Ascending aorta (tissue), 2 donors: ENCODE data around the gene PLCB2. TPM values are rescaled to one million over a fixed set of nuclear protein-coding genes. Genes with fewer than 3 reads are reported as not detected.

Source experiments
- DNase-seq, 2 donors: peaks; one replicate each; pipeline ENCODE4 v3.0.0-alpha.2; 2019; ENCODE audit warnings: low spot score in 2 of 2
- H3K27ac ChIP-seq, 2 donors: fragments of 200-600 bp; sonication (generic); one replicate each; pipeline ENCODE4 v1.5.1; 2016 to 2017; ENCODE audit warnings: mild to moderate bottlenecking in 1 of 2
- H3K27me3 ChIP-seq: fragments of 200-600 bp; sonication (generic); one replicate; pipeline ENCODE4 v1.5.1; 2017
- H3K36me3 ChIP-seq, 2 donors: fragments of 200-600 bp; sonication (generic); one replicate each; pipeline ENCODE4 v1.5.1; 2016
- H3K4me1 ChIP-seq, 2 donors: fragments of 200-600 bp; sonication (generic); one replicate each; pipeline ENCODE4 v1.5.1; 2016 to 2017; ENCODE audit warnings: mild to moderate bottlenecking in 1 of 2
- H3K4me3 ChIP-seq, 2 donors: fragments of 200-600 bp; sonication (generic); one replicate each; pipeline ENCODE4 v1.5.1; 2016 to 2017; ENCODE audit warnings: mild to moderate bottlenecking in 1 of 2
- H3K9me3 ChIP-seq, 2 donors: fragments of 200-600 bp; sonication (generic); one replicate each; pipeline ENCODE4 v1.5.1; 2016
- intact Hi-C: fragments of 100-400 bp; cut with DNase I; formaldehyde crosslinking; loops from one replicate; pipeline ENCODE4 v1.15.1; 2023
- total RNA-seq: library from RNA; depleted of rRNA; stranded (reverse); fragments of >200 nt; gene quantifications from one replicate; pipeline ENCODE4 v1.1.0, GENCODE V29; 2016
- TF ChIP-seq, protein P1 (sequence below), 3 experiments: fragments of 200-600 bp in 2 of 3; fragments of 450-650 bp in 1 of 3; sonication (generic) in 2 of 3; IDR thresholded peaks; one replicate each; pipeline ENCODE4 v1.5.1; 2016 to 2019; ENCODE audit warnings: antibody characterized with exemption in 3 of 3, mild to moderate bottlenecking in 1 of 3, moderate library complexity in 1 of 3

PLCB2 gene
- total RNA-seq, 1 donor from 2014 or later = 6.9 TPM

DNA sequence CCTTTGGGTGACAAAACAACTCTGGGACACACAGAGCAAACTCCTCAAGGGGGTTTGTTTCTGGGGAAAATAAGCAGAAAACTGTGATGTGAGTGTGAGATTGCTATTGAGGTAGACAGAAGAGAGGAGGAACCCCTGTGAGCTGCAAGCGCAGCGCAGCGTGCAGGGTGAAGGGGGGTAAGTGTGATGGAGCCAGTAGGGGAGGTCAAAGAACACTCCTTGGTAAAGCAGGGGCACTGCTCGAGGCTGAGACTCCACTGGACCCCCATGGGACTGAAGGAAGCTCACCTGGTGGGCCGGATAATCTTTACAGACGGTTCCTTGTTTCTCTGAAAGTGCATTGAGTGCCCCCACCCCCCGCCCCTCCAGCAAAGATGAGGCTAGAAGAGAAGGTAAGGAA lies 23.3 kb upstream of the PLCB2 start:
- peak overlapping the region; percentile 98 to 99 for H3K27ac ChIP-seq
- TF ChIP-seq, protein P1, sequence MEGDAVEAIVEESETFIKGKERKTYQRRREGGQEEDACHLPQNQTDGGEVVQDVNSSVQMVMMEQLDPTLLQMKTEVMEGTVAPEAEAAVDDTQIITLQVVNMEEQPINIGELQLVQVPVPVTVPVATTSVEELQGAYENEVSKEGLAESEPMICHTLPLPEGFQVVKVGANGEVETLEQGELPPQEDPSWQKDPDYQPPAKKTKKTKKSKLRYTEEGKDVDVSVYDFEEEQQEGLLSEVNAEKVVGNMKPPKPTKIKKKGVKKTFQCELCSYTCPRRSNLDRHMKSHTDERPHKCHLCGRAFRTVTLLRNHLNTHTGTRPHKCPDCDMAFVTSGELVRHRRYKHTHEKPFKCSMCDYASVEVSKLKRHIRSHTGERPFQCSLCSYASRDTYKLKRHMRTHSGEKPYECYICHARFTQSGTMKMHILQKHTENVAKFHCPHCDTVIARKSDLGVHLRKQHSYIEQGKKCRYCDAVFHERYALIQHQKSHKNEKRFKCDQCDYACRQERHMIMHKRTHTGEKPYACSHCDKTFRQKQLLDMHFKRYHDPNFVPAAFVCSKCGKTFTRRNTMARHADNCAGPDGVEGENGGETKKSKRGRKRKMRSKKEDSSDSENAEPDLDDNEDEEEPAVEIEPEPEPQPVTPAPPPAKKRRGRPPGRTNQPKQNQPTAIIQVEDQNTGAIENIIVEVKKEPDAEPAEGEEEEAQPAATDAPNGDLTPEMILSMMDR (IDR thresholded peaks at IDR 0.05) = no peak
- no peak for DNase-seq
- peaks cover 4 to 7% of the 10 kb centered on the region in 2 donors for H3K36me3 ChIP-seq
- H3K4me3 ChIP-seq = no peak overlapping the region
- H3K4me1 ChIP-seq = peaks cover 40 to 86% of the 10 kb centered on the region in 2 donors
- intact Hi-C loops = no loop called here
- H3K27me3 ChIP-seq = no peaks in the 10 kb centered on the region
- no peaks in the 10 kb centered on the region for H3K9me3 ChIP-seq

DNA sequence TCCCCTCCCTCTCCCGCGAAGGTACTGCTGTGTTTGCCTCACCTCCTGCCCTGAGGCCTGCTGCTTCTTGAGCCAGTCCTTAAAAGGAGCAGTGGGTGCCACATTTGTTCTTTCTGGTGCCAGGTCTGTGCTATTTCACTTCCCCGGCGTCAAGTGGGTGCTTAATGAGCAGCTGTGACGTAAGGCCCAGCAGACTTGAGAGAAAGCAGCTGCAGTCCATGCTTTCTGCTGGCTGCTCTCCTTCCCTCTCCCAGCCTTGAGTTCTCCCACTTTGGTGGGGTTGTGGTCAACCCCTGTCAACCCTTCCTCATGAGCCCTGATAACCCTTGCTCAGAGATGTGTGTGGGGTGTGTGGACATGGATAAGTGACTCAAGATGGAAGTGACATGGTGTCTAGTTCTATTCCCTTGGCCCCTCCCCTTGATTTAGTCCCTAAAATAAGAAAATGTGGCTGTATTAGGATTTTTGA lies 22.7 kb upstream of the PLCB2 start:
- H3K27me3 ChIP-seq = no peaks in the 10 kb centered on the region
- TF ChIP-seq, protein P1 (IDR thresholded peaks at IDR 0.05) = no peak
- peaks cover 4 to 7% of the 10 kb centered on the region in 2 donors for H3K36me3 ChIP-seq
- no peak overlapping the region for H3K4me3 ChIP-seq
- peak in 1 of 2 donors; percentile 84 for DNase-seq
- peaks cover 44 to 86% of the 10 kb centered on the region in 2 donors for H3K4me1 ChIP-seq
- no peaks in the 10 kb centered on the region for H3K9me3 ChIP-seq
- intact Hi-C loops = no loop called here
- peak overlapping the region; percentile 98 to 99 for H3K27ac ChIP-seq

GRCh38 chr15:40329804-40330203 lies 22.1 kb upstream of the PLCB2 start:
- H3K27me3 ChIP-seq = no peaks in the 10 kb centered on the region
- H3K4me1 ChIP-seq = peaks cover 42 to 82% of the 10 kb centered on the region in 2 donors
- no peak for DNase-seq
- intact Hi-C loops = no loop called here
- H3K36me3 ChIP-seq = peaks cover 0 to 7% of the 10 kb centered on the region in 2 donors
- peak overlapping the region; percentile 98 to 99 for H3K27ac ChIP-seq
- H3K4me3 ChIP-seq = no peak overlapping the region
- no peaks in the 10 kb centered on the region for H3K9me3 ChIP-seq
- TF ChIP-seq, protein P1 (IDR thresholded peaks at IDR 0.05) = no peak

- H3K4me3 ChIP-seq = peak overlapping the region in 1 of 2 donors; percentile 82
Observed at GRCh38 chr15:40328751-40329150, 21.0 kb upstream of the PLCB2 start.

DNA sequence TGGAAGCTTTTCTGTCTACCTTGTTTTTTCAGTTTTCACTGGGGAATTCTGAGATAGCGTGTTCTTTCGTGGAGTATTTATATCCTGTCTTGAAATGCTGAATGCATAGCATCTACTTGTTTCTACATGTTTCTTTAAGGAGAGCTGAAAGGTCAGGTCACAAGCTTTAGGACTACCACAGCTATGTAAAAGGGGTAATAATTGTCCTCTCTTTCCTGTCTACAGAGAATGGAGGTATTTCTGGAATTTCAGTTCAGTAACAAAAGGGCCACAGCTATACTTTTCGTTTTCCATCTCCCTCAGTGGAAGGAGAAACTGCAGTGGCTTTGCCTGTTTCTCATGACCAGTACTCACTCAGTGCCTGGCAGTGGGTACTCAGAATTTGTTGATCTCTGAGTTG lies 20.4 kb upstream of the PLCB2 start:
- TF ChIP-seq, protein P1 (IDR thresholded peaks at IDR 0.05) = no peak
- H3K27me3 ChIP-seq = no peaks in the 10 kb centered on the region
- H3K36me3 ChIP-seq = peaks cover 0 to 7% of the 10 kb centered on the region in 2 donors
- peaks cover 37 to 65% of the 10 kb centered on the region in 2 donors for H3K4me1 ChIP-seq
- H3K27ac ChIP-seq = peak overlapping the region; percentile 98 to 99
- H3K4me3 ChIP-seq = peak overlapping the region in 1 of 2 donors; percentile 82
- H3K9me3 ChIP-seq = no peaks in the 10 kb centered on the region
- intact Hi-C loops = no loop called here
- no peak for DNase-seq

More at GRCh38 chr15:40328751-40329150, 21.0 kb upstream of the PLCB2 start:
- intact Hi-C loops = no loop called here
- Histone ChIP-seq H3K9me3 (no peaks in the 10 kb centered on the region), H3K27me3 (no peaks in the 10 kb centered on the region), H3K27ac (peak overlapping the region; percentile 98 to 99), H3K36me3 (peaks cover 0 to 7% of the 10 kb centered on the region in 2 donors), H3K4me1 (peaks cover 39 to 71% of the 10 kb centered on the region in 2 donors)
- TF ChIP-seq, protein P1 (IDR thresholded peaks at IDR 0.05) = no peak
- no peak for DNase-seq
